PC-3 (cell line): ENCODE data around the gene SPG7.

ENCODE experiments used
- EZH2phosphoT487 ChIP-seq: fragments of 300-600 bp; sonication (generic); IDR thresholded peaks from 2 replicates; pipeline ENCODE4 v1.6.1; 2018; ENCODE audit warnings: mild to moderate bottlenecking, antibody characterized with exemption, low read length, borderline replicate concordance
- TF ChIP-seq, protein P1 (sequence below): fragments of 300-600 bp; sonication (generic); conservative IDR thresholded peaks from 2 replicates; pipeline ENCODE4 v1.5.1; 2017; ENCODE audit warnings: antibody characterized with exemption, low read depth, mild to moderate bottlenecking, low read length

DNA sequence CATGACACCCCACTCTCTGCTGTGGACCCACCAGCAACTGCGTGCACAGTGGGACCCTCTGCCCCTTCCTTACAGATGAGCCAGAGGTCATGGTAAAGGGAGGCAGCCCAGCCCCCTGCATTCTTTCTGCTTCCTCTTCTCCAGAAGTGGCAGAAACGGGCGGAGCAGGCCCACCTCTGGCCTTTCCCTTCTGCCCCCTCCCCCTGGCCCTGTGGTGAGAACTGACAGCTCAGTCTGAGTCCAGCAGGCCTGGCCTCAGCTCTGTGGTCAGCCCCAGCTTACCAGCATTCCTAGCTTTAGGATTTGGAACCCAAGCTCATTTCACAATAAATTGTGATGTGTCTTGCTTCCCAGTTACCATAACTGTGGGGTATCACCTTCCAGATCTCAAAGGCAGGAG is 13.1 kb upstream of the SPG7 start:
- TF ChIP-seq, protein P1, sequence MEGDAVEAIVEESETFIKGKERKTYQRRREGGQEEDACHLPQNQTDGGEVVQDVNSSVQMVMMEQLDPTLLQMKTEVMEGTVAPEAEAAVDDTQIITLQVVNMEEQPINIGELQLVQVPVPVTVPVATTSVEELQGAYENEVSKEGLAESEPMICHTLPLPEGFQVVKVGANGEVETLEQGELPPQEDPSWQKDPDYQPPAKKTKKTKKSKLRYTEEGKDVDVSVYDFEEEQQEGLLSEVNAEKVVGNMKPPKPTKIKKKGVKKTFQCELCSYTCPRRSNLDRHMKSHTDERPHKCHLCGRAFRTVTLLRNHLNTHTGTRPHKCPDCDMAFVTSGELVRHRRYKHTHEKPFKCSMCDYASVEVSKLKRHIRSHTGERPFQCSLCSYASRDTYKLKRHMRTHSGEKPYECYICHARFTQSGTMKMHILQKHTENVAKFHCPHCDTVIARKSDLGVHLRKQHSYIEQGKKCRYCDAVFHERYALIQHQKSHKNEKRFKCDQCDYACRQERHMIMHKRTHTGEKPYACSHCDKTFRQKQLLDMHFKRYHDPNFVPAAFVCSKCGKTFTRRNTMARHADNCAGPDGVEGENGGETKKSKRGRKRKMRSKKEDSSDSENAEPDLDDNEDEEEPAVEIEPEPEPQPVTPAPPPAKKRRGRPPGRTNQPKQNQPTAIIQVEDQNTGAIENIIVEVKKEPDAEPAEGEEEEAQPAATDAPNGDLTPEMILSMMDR: no peak
- TF ChIP-seq EZH2phosphoT487: no peak
